Bone marrow (tissue), 2 donors: Measurements from ENCODE around the gene A3GALT2.

Source experiments
- DNase-seq, 2 donors: peaks; one replicate each; lab custom pipeline; 2025; lab: John Stamatoyannopoulos, UW

Gene A3GALT2

GRCh38 chr1:33350611-33351280 is 29.8 kb upstream of the A3GALT2 start:
- DNase-seq = no peak

GRCh38 chr1:33349778-33350610 is 29.1 kb upstream of the A3GALT2 start:
- peak; percentile 51 to 75 for DNase-seq

- DNase-seq = peak in 1 of 2 donors; percentile 27
Measured at GRCh38 chr1:33349081-33349759, 28.3 kb upstream of the A3GALT2 start.

GRCh38 chr1:33348676-33349080 is 27.8 kb upstream of the A3GALT2 start:
- DNase-seq = no peak

GRCh38 chr1:33348194-33348593 is 27.3 kb upstream of the A3GALT2 start:
- DNase-seq = no peak

GRCh38 chr1:33347650-33347992 is 26.7 kb upstream of the A3GALT2 start:
- no peak for DNase-seq

GRCh38 chr1:33346927-33347649 is 26.2 kb upstream of the A3GALT2 start:
- no peak for DNase-seq

- no peak for DNase-seq
Measured at GRCh38 chr1:33346533-33346926, 25.6 kb upstream of the A3GALT2 start.

GRCh38 chr1:33344896-33345560 is 24.1 kb upstream of the A3GALT2 start:
- no peak for DNase-seq

GRCh38 chr1:33343539-33343938 is 22.6 kb upstream of the A3GALT2 start:
- DNase-seq = no peak

GRCh38 chr1:33342041-33342723 is 21.3 kb upstream of the A3GALT2 start:
- DNase-seq = no peak

GRCh38 chr1:33341190-33341589 is 20.3 kb upstream of the A3GALT2 start:
- no peak for DNase-seq

- DNase-seq = no peak
Measured at GRCh38 chr1:33339413-33339812, 18.5 kb upstream of the A3GALT2 start.

- DNase-seq = peak in 1 of 2 donors; percentile 51
Measured at GRCh38 chr1:33338440-33339211, 17.7 kb upstream of the A3GALT2 start.

GRCh38 chr1:33338048-33338439 is 17.1 kb upstream of the A3GALT2 start:
- no peak for DNase-seq

GRCh38 chr1:33337441-33337840 is 16.5 kb upstream of the A3GALT2 start:
- no peak for DNase-seq

GRCh38 chr1:33336580-33336979 is 15.7 kb upstream of the A3GALT2 start:
- DNase-seq = no peak

- no peak for DNase-seq
Measured at GRCh38 chr1:33335020-33335419, 14.1 kb upstream of the A3GALT2 start.

GRCh38 chr1:33334081-33334552 is 13.2 kb upstream of the A3GALT2 start:
- DNase-seq = no peak

GRCh38 chr1:33332881-33333280 is 12.0 kb upstream of the A3GALT2 start:
- DNase-seq = no peak
